ENCODE measurements around the gene FMR1NB. TPM values are rescaled to one million over a fixed set of nuclear protein-coding genes. Genes with fewer than 3 reads are reported as not detected.

FMR1NB gene
- total and polyA plus RNA-seq, 2 of the 13 experiments (the other 11 are each of a cell fraction or from before 2014, with no cell fraction given) = not detected

DNA sequence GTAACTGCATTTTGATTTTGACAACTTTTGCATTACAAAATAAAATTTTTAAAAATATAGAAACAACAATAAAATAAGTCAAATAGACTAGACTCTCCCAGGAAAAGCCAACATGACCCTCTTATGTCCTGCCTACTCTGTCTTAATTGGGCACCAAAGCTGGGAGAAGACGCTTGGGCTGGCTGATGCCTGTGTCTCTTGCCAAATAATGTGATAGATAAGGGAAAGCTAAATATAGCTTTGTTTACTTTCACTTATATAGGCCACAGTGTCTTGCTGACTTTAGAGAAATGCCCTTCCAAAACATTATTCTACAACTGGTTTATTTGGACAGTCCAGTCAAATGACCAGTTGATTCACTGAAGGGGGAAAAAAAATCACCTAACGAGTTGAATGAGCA is 54.2 kb downstream of the FMR1NB start:
- in situ Hi-C loops (cut with HindIII; ENCODE audit: extremely low pct_ligation_motif_present, low pct_unique_long_range_greater_than_20kb) = no loop called here
- 9% methylated on average over 2 of the region's 2 CpGs for WGBS (ENCODE audit: low lambda C conversion rate)
- no peak for FAIRE-seq

More for the DNA sequence above, 54.2 kb downstream of the FMR1NB start:
- no peak overlapping the region for H2AFZ ChIP-seq (ENCODE audit: low read length)
- no peak overlapping the region for H3K9ac ChIP-seq (ENCODE audit: insufficient read depth, low read depth, low read length)
- TF ChIP-seq MAZ (IDR thresholded peaks at IDR 0.05; ENCODE audit: borderline replicate concordance, low read depth, low read length) (no peak), MAZ (CRISPR knock-in tag; IDR thresholded peaks at IDR 0.05; ENCODE audit: low read depth) (no peak), ESRRA (CRISPR knock-in tag; IDR thresholded peaks at IDR 0.05; ENCODE audit: low read depth) (no peak), ZNF556 (CRISPR knock-in tag; IDR thresholded peaks at IDR 0.05; ENCODE audit: borderline replicate concordance) (no peak), ATF1 (CRISPR knock-in tag; IDR thresholded peaks at IDR 0.05) (no peak), MED13 (CRISPR knock-in tag; IDR thresholded peaks at IDR 0.05) (no peak), ZNF784 (CRISPR knock-in tag; IDR thresholded peaks at IDR 0.05; ENCODE audit: borderline replicate concordance) (no peak), EEA1 (CRISPR knock-in tag; IDR thresholded peaks at IDR 0.05; ENCODE audit: borderline replicate concordance) (no peak)
- TF ChIP-seq, protein P1, sequence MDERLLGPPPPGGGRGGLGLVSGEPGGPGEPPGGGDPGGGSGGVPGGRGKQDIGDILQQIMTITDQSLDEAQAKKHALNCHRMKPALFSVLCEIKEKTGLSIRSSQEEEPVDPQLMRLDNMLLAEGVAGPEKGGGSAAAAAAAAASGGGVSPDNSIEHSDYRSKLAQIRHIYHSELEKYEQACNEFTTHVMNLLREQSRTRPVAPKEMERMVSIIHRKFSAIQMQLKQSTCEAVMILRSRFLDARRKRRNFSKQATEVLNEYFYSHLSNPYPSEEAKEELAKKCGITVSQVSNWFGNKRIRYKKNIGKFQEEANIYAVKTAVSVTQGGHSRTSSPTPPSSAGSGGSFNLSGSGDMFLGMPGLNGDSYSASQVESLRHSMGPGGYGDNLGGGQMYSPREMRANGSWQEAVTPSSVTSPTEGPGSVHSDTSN (CRISPR knock-in tag; IDR thresholded peaks at IDR 0.05) = no peak
- TF ChIP-seq, protein P2, sequence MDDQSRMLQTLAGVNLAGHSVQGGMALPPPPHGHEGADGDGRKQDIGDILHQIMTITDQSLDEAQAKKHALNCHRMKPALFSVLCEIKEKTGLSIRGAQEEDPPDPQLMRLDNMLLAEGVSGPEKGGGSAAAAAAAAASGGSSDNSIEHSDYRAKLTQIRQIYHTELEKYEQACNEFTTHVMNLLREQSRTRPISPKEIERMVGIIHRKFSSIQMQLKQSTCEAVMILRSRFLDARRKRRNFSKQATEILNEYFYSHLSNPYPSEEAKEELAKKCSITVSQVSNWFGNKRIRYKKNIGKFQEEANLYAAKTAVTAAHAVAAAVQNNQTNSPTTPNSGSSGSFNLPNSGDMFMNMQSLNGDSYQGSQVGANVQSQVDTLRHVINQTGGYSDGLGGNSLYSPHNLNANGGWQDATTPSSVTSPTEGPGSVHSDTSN (CRISPR knock-in tag; IDR thresholded peaks at IDR 0.05; ENCODE audit: borderline replicate concordance) = no peak
- BruUV-seq (replicated peaks) = no TSS peak
- no peaks in the 10 kb centered on the region for H3K4me1 ChIP-seq (ENCODE audit: insufficient read depth, low read length)
- ChIA-PET POLR2A (no interaction called here), CTCF (ENCODE audit: low intra/inter-chr PET ratio, low total read pairs) (no interaction called here)
- H4K20me1 ChIP-seq (ENCODE audit: insufficient read depth, low read length) = no peaks in the 10 kb centered on the region
- no peak overlapping the region for H3K27ac ChIP-seq (ENCODE audit: extremely low read length, insufficient read depth, low read length)
- H3K4me3 ChIP-seq (replicated peaks in 1 of 3; ENCODE audit: insufficient read depth in 1 of 3, low read depth in 2 of 3, low read length in 3 of 3) = no peak overlapping the region
- H3K9me3 ChIP-seq (ENCODE audit: low read length) = no peaks in the 10 kb centered on the region
- H3K27me3 ChIP-seq (ENCODE audit: control insufficient read depth in 1 of 2, insufficient read depth in 2 of 2, low read length in 2 of 2) = no peaks in the 10 kb centered on the region
- no peaks in the 10 kb centered on the region for H3K36me3 ChIP-seq (replicated peaks in 1 of 2; ENCODE audit: control insufficient read depth in 1 of 2, insufficient read depth in 2 of 2, low read length in 2 of 2)
- ATAC-seq = no peak
- no peaks in the 10 kb centered on the region for H3K79me2 ChIP-seq (ENCODE audit: insufficient read depth, low read length)
- intact Hi-C loops (cut with micrococcal nuclease; ENCODE audit: unreplicated experiment) = no loop called here
- no peak for DNase-seq (ENCODE audit: low spot score)
- no peak overlapping the region for H3K4me2 ChIP-seq (ENCODE audit: low read depth, low read length)
